Activated CD4-positive, CD25-positive, alpha-beta regulatory T cell treated with anti-CD3 and anti-CD28 coated beads, Interleukin-2, amount 50 U/mL, for 16 hours (primary cell): ENCODE measurements around the gene SUSD2.
"Not testable (repeated sequence)": the region's sequence is repeated elsewhere in the genome, so short reads cannot be mapped to it uniquely, and the experiment has no call there.

Experiments used
- DNase-seq: peaks from one replicate; pipeline ENCODE4 v3.0.0-alpha.2; 2020; ENCODE audit warnings: low read depth, low spot score

Gene SUSD2, protein sequence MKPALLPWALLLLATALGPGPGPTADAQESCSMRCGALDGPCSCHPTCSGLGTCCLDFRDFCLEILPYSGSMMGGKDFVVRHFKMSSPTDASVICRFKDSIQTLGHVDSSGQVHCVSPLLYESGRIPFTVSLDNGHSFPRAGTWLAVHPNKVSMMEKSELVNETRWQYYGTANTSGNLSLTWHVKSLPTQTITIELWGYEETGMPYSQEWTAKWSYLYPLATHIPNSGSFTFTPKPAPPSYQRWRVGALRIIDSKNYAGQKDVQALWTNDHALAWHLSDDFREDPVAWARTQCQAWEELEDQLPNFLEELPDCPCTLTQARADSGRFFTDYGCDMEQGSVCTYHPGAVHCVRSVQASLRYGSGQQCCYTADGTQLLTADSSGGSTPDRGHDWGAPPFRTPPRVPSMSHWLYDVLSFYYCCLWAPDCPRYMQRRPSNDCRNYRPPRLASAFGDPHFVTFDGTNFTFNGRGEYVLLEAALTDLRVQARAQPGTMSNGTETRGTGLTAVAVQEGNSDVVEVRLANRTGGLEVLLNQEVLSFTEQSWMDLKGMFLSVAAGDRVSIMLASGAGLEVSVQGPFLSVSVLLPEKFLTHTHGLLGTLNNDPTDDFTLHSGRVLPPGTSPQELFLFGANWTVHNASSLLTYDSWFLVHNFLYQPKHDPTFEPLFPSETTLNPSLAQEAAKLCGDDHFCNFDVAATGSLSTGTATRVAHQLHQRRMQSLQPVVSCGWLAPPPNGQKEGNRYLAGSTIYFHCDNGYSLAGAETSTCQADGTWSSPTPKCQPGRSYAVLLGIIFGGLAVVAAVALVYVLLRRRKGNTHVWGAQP

DNA sequence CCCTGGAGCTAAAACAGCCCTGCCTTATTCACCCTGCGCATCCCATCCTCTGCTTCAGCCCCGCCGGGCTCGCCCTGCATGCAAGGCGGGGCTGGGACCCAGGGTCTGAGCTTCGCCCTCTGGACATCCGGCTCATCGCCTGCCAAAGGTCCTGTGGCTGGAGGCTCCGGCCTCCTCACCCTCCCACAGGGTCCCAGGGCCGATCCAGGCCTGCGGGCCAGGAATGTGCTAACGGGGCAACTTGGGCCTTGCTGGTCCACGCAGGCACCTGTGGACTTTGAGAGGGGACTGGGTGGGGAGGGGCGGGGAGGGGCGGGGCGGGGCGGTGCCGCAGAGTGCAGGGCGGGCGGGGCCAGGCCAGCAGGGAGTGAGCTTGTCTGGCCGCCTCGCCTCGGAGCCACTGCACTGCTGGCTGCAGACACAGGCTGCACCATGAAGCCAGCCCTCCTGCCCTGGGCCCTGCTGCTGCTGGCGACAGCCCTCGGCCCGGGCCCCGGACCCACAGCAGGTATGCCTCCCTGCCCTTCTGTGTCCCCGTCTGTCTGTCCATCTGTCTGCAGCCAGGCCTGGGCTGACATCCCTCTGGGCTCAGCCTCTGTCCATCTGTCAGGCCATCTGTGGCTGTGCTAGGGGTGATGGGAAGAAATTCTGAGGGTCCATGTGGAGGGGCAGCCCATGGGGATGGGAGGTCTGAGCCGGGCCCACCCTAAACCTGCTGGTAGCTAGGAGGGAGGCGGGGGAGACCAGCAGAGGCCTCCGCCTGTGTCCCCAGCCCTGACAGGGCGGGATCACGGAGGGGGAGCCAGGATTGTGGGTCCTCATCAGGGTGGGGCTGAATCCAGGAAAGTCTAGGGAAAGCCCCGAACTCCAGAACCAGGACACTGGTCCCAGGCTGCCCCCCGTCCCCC lies at the start of gene SUSD2:
TSS of gene SUSD2 (plus strand) at position 400 of the 908 bp plus-strand sequence. CDS start at position 433, 33 bp downstream.
- DNase-seq, result no peak

DNA sequence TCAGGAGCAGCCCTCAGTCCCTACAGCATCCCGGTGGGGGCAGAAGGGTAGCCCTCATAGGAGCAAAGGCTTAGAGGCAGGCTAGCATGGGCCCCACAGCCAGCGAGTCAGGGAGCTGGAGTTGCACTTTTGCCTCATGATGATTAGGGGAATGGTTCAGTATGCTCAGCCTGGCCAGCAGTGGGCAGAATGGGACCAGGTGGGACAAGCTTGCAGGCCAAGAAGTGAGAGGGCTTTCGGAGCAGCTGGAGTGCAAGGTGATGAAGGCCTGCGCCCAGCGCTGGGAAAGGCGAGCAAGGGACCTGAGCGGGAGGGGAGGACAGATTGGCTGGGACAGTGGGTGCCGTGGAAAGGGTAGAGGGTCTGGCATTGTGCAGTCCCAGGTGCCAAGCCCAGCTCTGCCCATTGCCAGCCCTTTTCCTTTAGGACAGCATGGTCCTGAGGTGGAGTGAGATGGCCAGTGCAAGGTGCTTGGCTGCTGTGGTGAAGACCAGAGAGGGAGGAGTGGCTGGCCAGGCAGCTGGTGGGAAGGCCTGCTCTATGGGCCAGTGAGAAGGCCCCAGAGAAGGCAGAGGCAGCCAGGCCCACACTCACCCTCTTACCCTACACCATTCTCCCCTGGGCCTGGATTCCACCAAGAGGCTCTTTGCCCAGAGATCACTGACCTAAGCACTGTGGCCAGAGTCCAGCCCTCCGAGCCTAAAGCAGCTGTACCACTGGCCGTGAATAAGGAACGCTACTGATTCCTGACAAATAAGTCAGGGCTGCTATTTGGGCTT lies 47.9 kb upstream of the SUSD2 start:
- no peak for DNase-seq

DNA sequence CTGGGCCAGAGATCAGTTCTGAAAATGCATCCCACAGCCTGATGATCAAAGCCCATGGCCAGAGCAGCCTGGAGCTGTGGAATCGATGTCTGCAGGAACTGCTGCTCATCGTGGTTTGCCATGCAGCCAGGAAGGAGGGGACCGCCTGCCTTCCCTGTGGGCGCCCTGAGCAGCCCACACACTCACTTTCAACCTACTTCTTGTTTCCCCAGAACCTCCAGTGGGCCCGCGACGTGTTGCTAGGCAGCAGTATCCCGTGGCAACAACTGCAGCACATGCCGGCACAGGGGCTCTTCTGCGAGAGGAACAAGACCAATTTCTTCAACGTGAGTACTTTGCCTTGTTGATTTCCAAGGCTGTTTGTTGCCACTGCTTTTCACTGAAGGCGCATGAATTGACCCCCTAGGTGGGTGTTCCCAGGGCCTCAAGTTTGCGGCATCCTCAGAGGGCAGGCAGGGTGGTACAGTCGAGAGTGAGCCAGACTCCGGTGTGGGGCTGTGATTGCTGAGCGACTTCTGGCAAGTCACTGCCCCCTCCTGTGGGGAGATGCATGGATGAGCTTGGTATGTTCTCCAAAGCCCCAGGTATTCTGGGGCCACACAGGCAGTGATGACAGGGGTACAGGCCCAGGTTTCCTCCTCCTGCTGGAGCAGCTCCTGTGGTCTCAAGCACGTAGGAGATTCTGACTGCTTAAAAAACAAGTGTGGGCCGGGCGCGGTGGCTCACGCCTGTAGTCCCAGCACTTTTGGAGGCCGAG lies 47.0 kb upstream of the SUSD2 start:
- peak; percentile 23 for DNase-seq

DNA sequence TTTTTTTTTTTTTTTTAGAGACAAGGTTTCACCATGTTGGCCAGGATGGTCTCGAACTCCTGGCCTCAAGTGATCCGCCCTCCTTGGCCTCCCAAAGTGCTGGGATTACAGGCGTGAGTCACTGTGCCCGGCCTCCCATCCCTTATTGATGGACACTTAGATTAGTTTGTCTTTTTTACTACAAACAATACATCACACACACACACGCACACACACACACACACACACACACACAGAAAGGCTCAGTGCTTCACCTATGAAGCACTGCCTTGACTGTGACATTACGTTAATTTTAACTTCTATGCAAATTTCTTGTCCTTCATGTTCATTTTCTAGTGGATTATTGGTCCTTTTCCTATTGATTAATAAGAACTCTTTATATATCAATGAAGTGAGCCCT lies 44.8 kb upstream of the SUSD2 start:
- DNase-seq, result not testable (repeated sequence)

DNA sequence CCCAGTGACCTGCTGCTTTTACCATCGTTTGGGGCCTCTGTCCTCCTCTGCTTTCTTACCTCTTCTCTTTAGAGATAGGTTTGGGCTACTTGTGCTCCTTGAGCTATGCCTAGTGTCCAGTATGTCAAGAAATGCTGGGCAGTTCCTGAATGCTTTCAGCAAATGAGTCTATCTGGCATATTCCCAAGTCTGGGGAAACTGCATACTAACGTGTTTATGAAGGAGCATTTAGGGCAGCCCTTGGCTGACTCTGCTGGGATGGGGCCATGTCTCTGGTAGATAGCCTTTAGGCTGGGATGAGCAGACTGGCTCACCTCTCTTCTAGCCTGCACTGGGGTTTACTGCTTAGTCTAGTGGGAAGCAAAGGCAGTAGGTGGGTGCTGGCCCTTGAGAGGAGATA lies 43.7 kb upstream of the SUSD2 start:
- DNase-seq, result no peak

DNA sequence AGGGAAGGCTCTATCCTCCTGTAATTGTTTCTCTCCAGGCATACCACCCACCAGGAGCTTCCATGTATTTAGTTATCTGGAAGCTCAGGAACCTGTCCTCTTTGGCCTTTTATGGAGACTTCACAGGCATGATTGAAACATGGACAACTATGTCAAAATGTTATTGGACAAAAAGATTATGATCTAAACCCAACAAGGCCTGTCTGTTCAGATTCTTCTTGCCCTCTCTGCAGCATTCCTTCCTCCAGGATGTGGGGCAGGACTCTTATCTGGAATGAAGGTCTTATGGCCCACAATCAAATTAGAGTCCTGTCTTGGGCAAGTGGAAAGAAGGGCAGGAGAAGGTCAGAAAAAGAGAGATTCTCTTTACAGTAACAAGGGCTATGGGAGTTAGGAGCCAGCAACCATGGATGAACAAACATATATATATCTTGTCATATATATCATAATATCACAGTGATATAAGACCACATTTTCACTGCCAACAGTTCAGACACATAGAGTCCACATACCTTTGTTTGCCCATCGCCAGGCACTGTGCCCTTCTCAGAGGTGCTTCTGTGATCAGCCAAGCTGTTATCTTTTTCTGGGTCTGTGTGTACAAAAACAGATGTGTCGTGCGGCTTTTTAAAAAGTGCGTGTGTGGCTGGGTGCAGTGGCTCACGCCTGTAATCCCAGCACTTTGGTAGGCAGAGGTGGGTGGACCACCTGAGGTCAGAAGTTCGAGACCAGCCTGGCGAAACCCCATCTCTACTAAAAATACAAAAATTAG lies 42.5 kb upstream of the SUSD2 start:
- no peak for DNase-seq

DNA sequence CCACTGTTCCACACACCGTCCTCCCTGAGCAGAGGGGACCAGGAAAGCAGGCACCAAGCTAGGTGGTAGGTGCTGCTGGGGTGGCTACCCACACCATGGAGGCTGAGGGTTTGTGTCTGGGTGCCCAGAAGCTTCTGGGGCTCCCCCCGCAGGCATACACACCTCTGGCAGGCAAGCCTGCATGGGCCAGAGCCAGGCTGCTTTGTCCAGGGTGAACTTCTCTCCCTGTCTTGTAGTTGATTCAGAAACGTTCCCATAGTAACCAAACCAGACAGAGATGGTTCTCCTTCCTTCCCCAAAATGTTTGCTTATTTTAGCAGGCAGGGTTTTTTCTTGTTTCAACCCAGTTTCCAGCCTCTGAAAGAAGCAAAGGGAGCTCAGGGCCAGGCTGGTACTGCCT lies 40.9 kb upstream of the SUSD2 start:
- DNase-seq, result no peak

DNA sequence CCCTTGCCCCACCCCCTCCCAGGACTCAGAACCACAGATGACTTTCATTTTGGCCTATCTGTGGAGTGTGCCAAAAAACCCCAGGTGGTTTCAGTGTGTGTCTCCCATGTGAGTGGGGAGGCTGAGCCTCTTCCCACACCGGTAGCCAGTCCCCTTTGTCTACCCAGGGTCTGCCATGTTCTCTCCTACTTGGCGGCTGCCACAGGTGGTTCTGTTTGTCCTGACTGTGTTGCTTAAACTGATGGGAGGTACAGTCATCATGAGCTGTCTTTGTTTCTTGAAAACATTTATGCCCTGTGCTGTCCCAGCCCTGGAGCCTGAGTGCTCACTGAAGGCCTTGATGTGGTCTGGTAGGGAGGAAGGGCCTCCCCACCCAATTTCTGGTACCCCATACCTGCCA lies 39.7 kb upstream of the SUSD2 start:
- DNase-seq, result no peak

DNA sequence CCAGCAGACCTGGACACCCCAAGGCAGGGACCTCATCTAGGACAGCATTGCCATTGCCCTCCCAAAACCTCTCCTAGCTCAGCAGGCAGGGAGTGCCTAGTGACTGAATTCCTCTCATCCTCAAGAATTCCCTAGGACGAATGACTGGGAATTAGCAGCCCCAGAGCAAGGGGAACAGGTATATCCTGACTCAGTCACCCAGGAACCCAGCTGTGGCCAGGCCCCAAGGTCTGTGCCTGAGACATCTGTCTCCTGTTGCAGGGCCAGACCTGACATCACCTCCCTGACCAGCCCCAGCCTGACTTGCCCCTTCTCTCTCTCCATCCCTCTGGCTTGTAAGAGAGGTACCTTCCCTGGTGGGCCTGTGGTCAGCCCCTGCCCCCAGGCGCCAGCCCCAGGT lies 39.0 kb upstream of the SUSD2 start:
- no peak for DNase-seq

DNA sequence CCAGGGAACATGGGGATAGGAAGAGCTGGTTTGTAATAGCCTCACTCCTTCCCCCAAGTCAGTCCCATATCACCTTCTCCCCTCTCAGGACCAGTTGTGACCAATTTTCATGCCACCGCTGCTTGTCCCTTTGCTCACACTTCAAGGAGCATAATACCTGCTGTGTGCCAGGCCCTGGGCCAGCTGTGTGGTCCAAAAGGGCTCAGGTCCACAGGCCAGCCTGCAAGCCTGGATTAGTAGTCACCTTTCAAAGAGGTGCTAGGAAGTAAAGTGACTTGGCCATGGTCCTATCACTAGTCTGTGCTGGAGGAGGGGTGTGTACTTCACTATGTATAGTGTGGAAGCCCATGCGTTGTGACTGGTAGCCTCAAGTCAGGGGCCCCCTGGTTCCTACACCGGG lies 38.5 kb upstream of the SUSD2 start:
- DNase-seq, result no peak

DNA sequence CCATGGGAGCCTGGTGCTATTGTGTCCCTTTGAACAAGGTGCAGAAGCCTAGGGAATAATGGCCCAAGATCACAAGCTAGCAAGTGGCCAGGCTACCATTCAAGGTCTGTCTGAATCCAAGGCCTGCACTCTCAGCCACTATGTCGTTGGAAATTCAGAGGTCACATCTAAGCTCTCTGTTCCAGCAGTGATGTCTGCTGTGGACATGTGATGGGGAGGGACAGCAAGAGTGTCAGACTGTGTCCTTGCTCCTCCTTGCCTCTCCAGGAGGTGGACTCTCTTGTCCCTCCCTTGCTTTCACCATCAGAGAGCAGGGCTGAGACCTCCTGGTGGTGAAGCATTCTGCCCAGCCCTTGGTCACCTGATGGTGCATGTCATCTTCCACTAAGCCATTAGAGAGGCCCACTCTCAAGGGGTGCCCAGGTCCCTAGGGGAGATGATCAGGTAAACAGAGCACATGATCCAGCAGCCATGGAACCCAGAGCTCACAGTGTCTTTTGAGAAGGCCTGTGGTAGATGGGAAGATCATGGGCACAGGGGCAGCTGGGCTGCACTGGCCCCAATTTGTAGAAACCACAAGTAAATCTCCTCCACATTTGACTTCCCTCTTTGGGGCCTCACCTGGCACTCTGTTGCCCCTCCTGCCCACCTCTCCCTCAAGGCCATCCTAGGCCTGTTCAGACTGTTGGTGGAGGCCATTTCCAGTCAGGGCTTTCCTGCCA lies 37.1 kb upstream of the SUSD2 start:
- DNase-seq, result no peak

DNA sequence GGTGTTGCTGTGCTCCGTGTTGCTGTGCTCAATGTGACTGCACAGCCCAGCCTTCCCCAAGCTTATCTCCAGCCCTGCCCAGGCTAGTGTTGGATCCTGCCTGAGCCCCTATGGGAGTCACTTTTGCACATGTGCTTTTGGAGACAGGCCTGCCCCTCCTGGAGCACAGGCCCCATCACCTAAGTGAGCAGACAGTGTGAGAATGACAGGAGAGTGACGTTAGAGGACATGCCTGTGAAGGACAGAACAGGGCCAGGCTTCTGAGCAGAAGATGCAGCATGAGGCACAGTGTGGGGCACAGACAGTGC lies 36.6 kb upstream of the SUSD2 start:
- no peak for DNase-seq

DNA sequence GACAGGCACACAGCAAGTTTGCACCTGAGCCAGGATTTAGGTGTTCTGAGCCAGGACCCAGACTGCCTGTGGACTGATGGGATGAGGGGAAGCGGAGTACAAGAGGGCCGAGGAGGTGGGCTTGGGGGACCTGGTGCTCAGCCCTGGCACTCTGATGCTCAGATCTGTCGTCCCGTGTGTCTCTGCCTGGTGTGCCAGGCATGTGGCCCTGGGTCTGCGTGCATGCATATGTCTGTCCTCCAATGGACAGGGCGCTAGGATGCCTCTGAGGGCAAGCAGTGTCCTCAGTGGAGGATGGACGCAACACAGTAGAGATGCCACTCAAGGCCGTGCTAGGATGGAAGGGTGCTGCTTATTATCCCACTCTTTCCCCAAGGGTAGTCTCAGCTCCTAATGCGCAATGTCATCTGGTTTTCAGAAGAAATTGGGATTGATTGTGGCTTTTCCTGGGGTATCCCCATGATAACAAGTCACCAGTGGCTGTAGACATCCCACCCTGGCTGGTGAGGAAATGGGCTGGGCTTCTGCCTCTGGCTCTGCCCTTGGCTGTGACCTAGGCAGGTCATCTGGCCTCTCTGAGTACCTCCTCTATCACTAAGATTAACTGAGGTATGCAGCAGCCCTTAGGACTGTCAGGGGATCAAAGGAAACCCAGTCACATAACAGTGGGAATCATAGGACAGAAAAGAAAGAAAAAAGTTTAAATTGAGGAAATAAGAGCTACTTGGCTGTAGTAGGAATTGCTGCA lies 35.7 kb upstream of the SUSD2 start:
- no peak for DNase-seq

DNA sequence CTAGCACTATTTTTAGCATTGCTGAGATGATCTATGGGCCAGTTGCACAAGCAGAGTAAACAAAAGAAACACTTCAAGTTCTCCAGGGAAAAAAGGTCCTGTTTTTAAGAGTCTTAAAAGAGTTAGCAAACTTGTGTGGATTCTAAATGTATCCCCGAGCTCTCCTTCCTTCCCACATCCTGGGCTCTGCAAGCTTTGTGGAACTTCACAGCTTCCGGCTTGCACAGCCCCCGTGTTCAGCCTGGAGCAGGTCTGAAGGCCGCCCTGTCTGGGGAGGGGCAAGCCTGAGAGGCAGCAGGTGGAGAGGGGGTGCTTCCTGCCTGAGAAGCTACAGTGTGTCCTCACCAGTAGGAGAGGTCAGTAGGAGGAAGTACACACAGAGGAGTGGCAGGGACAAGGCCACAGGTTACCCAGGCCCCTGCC lies 35.1 kb upstream of the SUSD2 start:
- no peak for DNase-seq

DNA sequence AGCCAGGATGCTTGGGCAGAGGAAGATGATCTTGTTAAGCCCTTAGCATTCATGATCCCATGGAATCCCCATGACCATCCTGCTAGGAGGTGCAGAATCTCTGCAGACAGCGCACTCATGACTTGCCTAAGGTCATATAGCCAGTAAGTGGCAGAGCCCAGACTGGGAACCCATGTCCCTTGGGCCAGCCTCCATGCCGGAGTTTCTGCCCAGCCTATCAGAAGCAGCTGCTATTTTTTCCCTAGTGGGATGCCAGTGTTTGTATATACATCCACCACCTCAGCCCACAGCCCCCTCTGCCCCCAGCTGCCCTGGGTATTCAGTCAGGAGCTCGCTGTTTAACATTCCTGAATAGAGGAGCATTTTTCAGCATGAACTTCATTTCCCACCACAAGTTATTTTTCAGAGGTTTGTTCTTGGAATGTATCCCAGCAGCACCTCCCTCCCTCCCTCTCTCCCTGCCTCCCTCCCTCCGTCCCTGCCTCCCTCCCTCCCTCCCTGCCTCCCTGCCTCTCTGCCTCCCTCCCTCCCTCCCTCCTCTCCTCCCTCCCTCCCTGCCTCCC lies 34.4 kb upstream of the SUSD2 start:
- DNase-seq, result no peak

DNA sequence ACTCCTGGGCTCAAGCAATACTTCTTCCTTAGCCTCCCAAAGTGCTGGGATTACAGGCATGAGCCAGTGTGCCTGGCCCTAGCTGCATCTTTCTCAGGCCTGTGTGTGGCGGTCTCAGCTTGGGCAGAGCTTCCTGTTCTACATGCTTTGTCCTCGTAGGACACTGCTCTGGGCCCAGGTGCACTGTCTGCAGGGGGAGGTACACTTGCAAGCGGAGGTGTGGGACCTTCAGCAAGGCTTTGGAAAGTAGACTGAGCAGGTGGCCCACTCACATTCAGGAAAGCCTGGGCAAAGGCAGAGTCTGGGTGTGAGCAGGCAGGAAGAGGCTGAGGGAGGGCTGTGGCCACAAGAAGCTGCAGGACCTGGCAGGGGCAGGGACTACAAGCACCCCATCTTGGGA lies 33.6 kb upstream of the SUSD2 start:
- DNase-seq, result no peak

DNA sequence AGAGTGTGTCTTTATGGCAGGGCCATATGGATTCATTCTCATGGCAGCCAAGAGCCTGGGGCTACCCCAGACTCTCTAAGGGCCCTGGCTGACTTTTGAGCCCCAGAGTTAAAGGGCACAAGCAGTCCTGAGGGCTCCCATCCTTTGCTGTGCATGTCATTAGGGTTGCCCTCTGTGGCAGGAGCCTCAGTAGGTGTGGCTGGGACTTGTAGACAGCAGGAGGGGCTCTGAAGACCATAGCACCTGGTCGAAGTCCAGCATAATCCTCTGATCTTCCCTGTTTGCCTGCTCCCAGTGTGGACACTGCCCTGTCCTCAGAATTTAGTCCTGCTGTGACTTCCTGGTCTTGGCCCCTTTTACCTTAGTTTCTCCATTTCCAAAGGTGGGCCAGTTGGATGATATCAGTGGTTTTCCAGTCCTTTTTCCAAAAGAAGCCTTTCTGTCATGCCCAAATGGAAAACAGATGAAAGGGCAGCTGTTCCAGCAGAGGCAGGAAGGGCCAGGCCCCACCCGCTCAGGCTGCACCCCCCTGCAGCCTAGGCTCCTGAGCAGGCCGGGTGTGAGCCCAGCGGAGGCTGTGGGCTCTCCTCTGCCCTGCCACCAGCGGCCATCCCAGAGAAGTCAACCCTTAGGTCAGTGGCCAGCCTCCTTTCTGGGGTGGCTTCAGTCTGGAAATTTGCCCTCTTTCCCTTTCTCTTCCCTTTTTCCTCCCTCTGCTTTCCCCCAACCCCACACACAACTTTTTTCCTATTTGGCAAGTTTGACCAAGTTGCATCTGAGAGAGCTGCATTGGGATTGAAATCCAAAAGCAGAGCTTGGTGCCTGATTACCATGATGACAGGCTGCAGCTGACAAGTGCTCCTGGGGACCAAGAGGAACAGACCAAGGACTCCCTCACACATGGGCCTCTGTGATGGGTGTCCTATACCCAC lies 32.8 kb upstream of the SUSD2 start:
- DNase-seq, result no peak
